ENCODE data around the gene RBM38.

Gene RBM38

DNA sequence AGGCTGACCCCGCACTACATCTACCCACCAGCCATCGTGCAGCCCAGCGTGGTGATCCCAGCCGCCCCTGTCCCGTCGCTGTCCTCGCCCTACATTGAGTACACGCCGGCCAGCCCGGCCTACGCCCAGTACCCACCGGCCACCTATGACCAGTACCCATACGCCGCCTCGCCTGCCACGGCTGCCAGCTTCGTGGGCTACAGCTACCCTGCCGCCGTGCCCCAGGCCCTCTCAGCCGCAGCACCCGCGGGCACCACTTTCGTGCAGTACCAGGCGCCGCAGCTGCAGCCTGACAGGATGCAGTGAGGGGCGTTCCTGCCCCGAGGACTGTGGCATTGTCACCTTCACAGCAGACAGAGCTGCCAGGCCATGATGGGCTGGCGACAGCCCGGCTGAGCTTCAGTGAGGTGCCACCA, 16.4 kb downstream of the RBM38 start:
- Histone ChIP-seq H3K4me3 (ENCODE audit: insufficient read depth in 1 of 2, low read depth in 1 of 2, low read length in 2 of 2) (no peak overlapping the region), H2AFZ (ENCODE audit: low read depth, low read length) (no peak overlapping the region), H4K8ac (ENCODE audit: low read length) (no peak overlapping the region), H3K9ac (ENCODE audit: low read length) (no peak overlapping the region), H3K18ac (ENCODE audit: low read depth in 1 of 2, low read length in 2 of 2) (no peak overlapping the region), H2BK12ac (ENCODE audit: low read length in 2 of 2) (no peak overlapping the region), H3K4ac (ENCODE audit: low read depth in 1 of 2, low read length in 2 of 2) (no peak overlapping the region), H3K79me1 (replicated peaks; ENCODE audit: low read length, poor library complexity, severe bottlenecking) (peaks cover 46% of the 10 kb centered on the region), H2AK5ac (ENCODE audit: low read length, severe bottlenecking) (no peak overlapping the region), H4K91ac (ENCODE audit: low read length) (no peak overlapping the region), H3K27me3 (ENCODE audit: control insufficient read depth in 1 of 2, insufficient read depth in 1 of 2, low read length in 2 of 2) (peaks cover 0 to 7% of the 10 kb centered on the region in 2 experiments), H2BK5ac (ENCODE audit: low read depth, low read length, poor library complexity, severe bottlenecking) (no peak overlapping the region), H3K14ac (ENCODE audit: low read length in 2 of 2) (no peak overlapping the region), H3K36me3 (ENCODE audit: control insufficient read depth in 1 of 2, insufficient read depth in 2 of 2, low read depth in 1 of 2, low read length in 2 of 2) (peaks cover 32 to 75% of the 10 kb centered on the region in 2 experiments), H3K4me1 (ENCODE audit: control insufficient read depth, insufficient read depth, low read depth, low read length) (peaks cover 25% of the 10 kb centered on the region), H3K9me3 (ENCODE audit: control insufficient read depth, low read length) (no peaks in the 10 kb centered on the region), H3K27ac (ENCODE audit: low read length, poor library complexity, severe bottlenecking) (no peak overlapping the region), H3K4me2 (ENCODE audit: low read length, poor library complexity, severe bottlenecking) (no peak overlapping the region), H2BK15ac (ENCODE audit: low read depth, poor library complexity, severe bottlenecking) (no peak overlapping the region), H3K23ac (ENCODE audit: low read length in 2 of 2) (no peak overlapping the region), H2BK120ac (ENCODE audit: low read depth, low read length) (no peak overlapping the region)
- 97% methylated on average over 29 of the region's 29 CpGs for WGBS
- DNase-seq: no peak

GRCh38 chr20:57408131-57408530, 16.9 kb downstream of the RBM38 start:
- Histone ChIP-seq H2BK12ac (ENCODE audit: low read length in 2 of 2) (no peak overlapping the region), H3K27me3 (ENCODE audit: control insufficient read depth in 1 of 2, insufficient read depth in 1 of 2, low read length in 2 of 2) (peaks cover 0 to 8% of the 10 kb centered on the region in 2 experiments), H3K23ac (ENCODE audit: low read length in 2 of 2) (no peak overlapping the region), H4K8ac (ENCODE audit: low read length) (no peak overlapping the region), H3K9ac (ENCODE audit: low read length) (no peak overlapping the region), H2AK5ac (ENCODE audit: low read length, severe bottlenecking) (no peak overlapping the region), H3K27ac (ENCODE audit: low read length, poor library complexity, severe bottlenecking) (no peak overlapping the region), H2BK5ac (ENCODE audit: low read depth, low read length, poor library complexity, severe bottlenecking) (no peak overlapping the region), H3K4me1 (ENCODE audit: control insufficient read depth, insufficient read depth, low read depth, low read length) (peaks cover 27% of the 10 kb centered on the region), H3K36me3 (ENCODE audit: control insufficient read depth in 1 of 2, insufficient read depth in 2 of 2, low read depth in 1 of 2, low read length in 2 of 2) (peaks cover 27 to 69% of the 10 kb centered on the region in 2 experiments), H3K4me3 (ENCODE audit: insufficient read depth in 1 of 2, low read depth in 1 of 2, low read length in 2 of 2) (no peak overlapping the region), H2BK120ac (ENCODE audit: low read depth, low read length) (no peak overlapping the region), H3K9me3 (ENCODE audit: control insufficient read depth, low read length) (no peaks in the 10 kb centered on the region), H3K4ac (ENCODE audit: low read depth in 1 of 2, low read length in 2 of 2) (no peak overlapping the region), H2BK15ac (ENCODE audit: low read depth, poor library complexity, severe bottlenecking) (no peak overlapping the region), H3K18ac (ENCODE audit: low read depth in 1 of 2, low read length in 2 of 2) (no peak overlapping the region), H3K14ac (ENCODE audit: low read length in 2 of 2) (no peak overlapping the region), H3K79me1 (replicated peaks; ENCODE audit: low read length, poor library complexity, severe bottlenecking) (peaks cover 40% of the 10 kb centered on the region), H3K4me2 (ENCODE audit: low read length, poor library complexity, severe bottlenecking) (no peak overlapping the region), H4K91ac (ENCODE audit: low read length) (no peak overlapping the region), H2AFZ (ENCODE audit: low read depth, low read length) (no peak overlapping the region)
- no peak for DNase-seq
- whole genome bisulfite sequencing: 69% methylated on average over 9 of the region's 13 CpGs

- Histone ChIP-seq H3K27ac (ENCODE audit: low read length, poor library complexity, severe bottlenecking) (no peak overlapping the region), H3K4me1 (ENCODE audit: control insufficient read depth, insufficient read depth, low read depth, low read length) (peaks cover 27% of the 10 kb centered on the region), H3K9me3 (ENCODE audit: control insufficient read depth, low read length) (no peaks in the 10 kb centered on the region), H3K14ac (ENCODE audit: low read length in 2 of 2) (no peak overlapping the region), H4K91ac (ENCODE audit: low read length) (no peak overlapping the region), H3K18ac (ENCODE audit: low read depth in 1 of 2, low read length in 2 of 2) (no peak overlapping the region), H3K9ac (ENCODE audit: low read length) (no peak overlapping the region), H3K4me3 (ENCODE audit: insufficient read depth in 1 of 2, low read depth in 1 of 2, low read length in 2 of 2) (no peak overlapping the region), H2BK5ac (ENCODE audit: low read depth, low read length, poor library complexity, severe bottlenecking) (no peak overlapping the region), H2AK5ac (ENCODE audit: low read length, severe bottlenecking) (no peak overlapping the region), H3K27me3 (ENCODE audit: control insufficient read depth in 1 of 2, insufficient read depth in 1 of 2, low read length in 2 of 2) (peaks cover 0 to 10% of the 10 kb centered on the region in 2 experiments), H3K4me2 (ENCODE audit: low read length, poor library complexity, severe bottlenecking) (no peak overlapping the region), H3K4ac (ENCODE audit: low read depth in 1 of 2, low read length in 2 of 2) (no peak overlapping the region), H3K36me3 (ENCODE audit: control insufficient read depth in 1 of 2, insufficient read depth in 2 of 2, low read depth in 1 of 2, low read length in 2 of 2) (peaks cover 25 to 65% of the 10 kb centered on the region in 2 experiments), H4K8ac (ENCODE audit: low read length) (no peak overlapping the region), H3K79me1 (replicated peaks; ENCODE audit: low read length, poor library complexity, severe bottlenecking) (peaks cover 37% of the 10 kb centered on the region), H2BK120ac (ENCODE audit: low read depth, low read length) (no peak overlapping the region), H2AFZ (ENCODE audit: low read depth, low read length) (no peak overlapping the region), H2BK15ac (ENCODE audit: low read depth, poor library complexity, severe bottlenecking) (no peak overlapping the region), H2BK12ac (ENCODE audit: low read length in 2 of 2) (no peak overlapping the region), H3K23ac (ENCODE audit: low read length in 2 of 2) (no peak overlapping the region)
- 95% methylated on average over 21 of the region's 29 CpGs for WGBS
- DNase-seq: no peak
Measured at GRCh38 chr20:57408536-57409233, 17.5 kb downstream of the RBM38 start.

DNA sequence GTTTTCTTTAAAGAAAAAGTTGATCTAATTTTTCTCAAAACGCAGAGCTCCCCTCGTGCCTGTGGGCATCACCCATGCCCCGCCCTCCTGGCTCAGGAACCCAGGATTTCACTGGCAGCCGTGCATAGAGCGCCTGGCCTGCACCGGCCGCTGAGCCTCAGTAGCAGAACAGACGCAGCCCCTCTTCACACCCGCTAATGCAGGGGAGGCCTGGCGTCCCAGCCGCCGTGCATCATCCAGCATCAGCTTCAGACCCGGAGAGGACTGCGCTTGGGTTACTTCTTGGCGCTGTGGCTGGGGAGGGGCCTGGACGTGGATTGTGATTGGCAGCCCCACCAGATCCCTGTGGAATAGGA, 18.1 kb downstream of the RBM38 start:
- no peak overlapping the region for H3K14ac ChIP-seq (ENCODE audit: low read length in 2 of 2)
- no peak overlapping the region for H4K91ac ChIP-seq (ENCODE audit: low read length)
- WGBS: 93% methylated on average over 16 of the region's 16 CpGs
- DNase-seq: no peak
- peaks cover 25 to 59% of the 10 kb centered on the region in 2 experiments for H3K36me3 ChIP-seq (ENCODE audit: control insufficient read depth in 1 of 2, insufficient read depth in 2 of 2, low read depth in 1 of 2, low read length in 2 of 2)
- no peak overlapping the region for H3K4me2 ChIP-seq (ENCODE audit: low read length, poor library complexity, severe bottlenecking)
- no peak overlapping the region for H2AFZ ChIP-seq (ENCODE audit: low read depth, low read length)
- no peak overlapping the region for H2BK5ac ChIP-seq (ENCODE audit: low read depth, low read length, poor library complexity, severe bottlenecking)
- H3K9ac ChIP-seq (ENCODE audit: low read length): no peak overlapping the region
- no peak overlapping the region for H2AK5ac ChIP-seq (ENCODE audit: low read length, severe bottlenecking)
- H3K27me3 ChIP-seq (ENCODE audit: control insufficient read depth in 1 of 2, insufficient read depth in 1 of 2, low read length in 2 of 2): peaks cover 0 to 16% of the 10 kb centered on the region in 2 experiments
- H3K79me1 ChIP-seq (replicated peaks; ENCODE audit: low read length, poor library complexity, severe bottlenecking): peaks cover 31% of the 10 kb centered on the region
- H3K4ac ChIP-seq (ENCODE audit: low read depth in 1 of 2, low read length in 2 of 2): no peak overlapping the region
- no peak overlapping the region for H2BK12ac ChIP-seq (ENCODE audit: low read length in 2 of 2)
- no peak overlapping the region for H3K27ac ChIP-seq (ENCODE audit: low read length, poor library complexity, severe bottlenecking)
- H2BK120ac ChIP-seq (ENCODE audit: low read depth, low read length): no peak overlapping the region
- no peak overlapping the region for H4K8ac ChIP-seq (ENCODE audit: low read length)
- no peak overlapping the region for H2BK15ac ChIP-seq (ENCODE audit: low read depth, poor library complexity, severe bottlenecking)
- peaks cover 27% of the 10 kb centered on the region for H3K4me1 ChIP-seq (ENCODE audit: control insufficient read depth, insufficient read depth, low read depth, low read length)
- no peak overlapping the region for H3K18ac ChIP-seq (ENCODE audit: low read depth in 1 of 2, low read length in 2 of 2)
- H3K9me3 ChIP-seq (ENCODE audit: control insufficient read depth, low read length): no peaks in the 10 kb centered on the region
- H3K4me3 ChIP-seq (ENCODE audit: insufficient read depth in 1 of 2, low read depth in 1 of 2, low read length in 2 of 2): no peak overlapping the region
- H3K23ac ChIP-seq (ENCODE audit: low read length in 2 of 2): no peak overlapping the region

All from mesenchymal stem cell (in vitro differentiated cells and primary cell).